OCI-LY1 (cell line): Measurements from ENCODE around the gene SDK1.

ENCODE experiments used
- H2AFZ ChIP-seq: fragments of 200-600 bp; sonication (generic), shearing (Covaris generic); 2 replicates; pipeline ENCODE4 v1.6.0; 2014; ENCODE audit warnings: antibody characterized with exemption, mild to moderate bottlenecking, low read length
- H3F3A ChIP-seq: fragments of 200-600 bp; sonication (generic), shearing (Covaris generic); 2 replicates; pipeline ENCODE4 v1.6.0; 2014; ENCODE audit warnings: mild to moderate bottlenecking, antibody characterized with exemption, low read length, moderate library complexity; ENCODE audit not compliant: insufficient read depth
- H3K27ac ChIP-seq: fragments of 200-600 bp; sonication (generic); 2 replicates; pipeline ENCODE4 v1.5.1; 2014; ENCODE audit warnings: low read length, mixed run types, mild to moderate bottlenecking, low read depth; ENCODE audit not compliant: poor library complexity, severe bottlenecking
- H3K27me3 ChIP-seq: fragments of 200-600 bp; sonication (generic); 2 replicates; pipeline ENCODE4 v1.6.0; 2014; ENCODE audit warnings: antibody characterized with exemption, mild to moderate bottlenecking, low read length, moderate library complexity; ENCODE audit not compliant: insufficient read depth
- H3K36me3 ChIP-seq: fragments of 200-600 bp; sonication (generic); 2 replicates; pipeline ENCODE4 v1.6.1; 2014; ENCODE audit warnings: mild to moderate bottlenecking, antibody characterized with exemption, low read length, moderate library complexity, mixed read lengths; ENCODE audit not compliant: insufficient read depth
- H3K4me1 ChIP-seq: fragments of 200-600 bp; sonication (generic); 2 replicates; pipeline ENCODE4 v1.5.1; 2014; ENCODE audit warnings: mild to moderate bottlenecking, low read length, moderate library complexity; ENCODE audit not compliant: insufficient read depth, severe bottlenecking
- H3K4me2 ChIP-seq: fragments of 200-600 bp; sonication (generic), shearing (Covaris generic); 2 replicates; pipeline ENCODE4 v1.6.1; 2014; ENCODE audit warnings: low read length
- H3K4me3 ChIP-seq: fragments of 200-600 bp; sonication (generic); 2 replicates; pipeline ENCODE4 v1.5.1; 2014; ENCODE audit warnings: low read length, low read depth, mild to moderate bottlenecking, mixed read lengths; ENCODE audit not compliant: poor library complexity, severe bottlenecking
- H3K79me2 ChIP-seq: fragments of 200-600 bp; shearing (Covaris generic); 2 replicates; pipeline ENCODE4 v1.6.1; 2016; ENCODE audit warnings: mixed run types, low read length, mixed read lengths; ENCODE audit not compliant: insufficient read depth
- H3K9ac ChIP-seq: fragments of 200-600 bp; sonication (generic), shearing (Covaris generic); 2 replicates; pipeline ENCODE4 v1.6.1; 2014; ENCODE audit warnings: mild to moderate bottlenecking, low read length, mixed read lengths
- H3K9me2 ChIP-seq: fragments of 200-600 bp; sonication (generic), shearing (Covaris generic); 2 replicates; pipeline ENCODE4 v1.6.1; 2014; ENCODE audit warnings: low read depth, mild to moderate bottlenecking, low read length, mixed read lengths
- H3K9me3 ChIP-seq: fragments of 200-600 bp; shearing (Covaris generic); 2 replicates; pipeline ENCODE4 v1.6.1; 2014; ENCODE audit warnings: low read length, mixed read lengths
- H4K20me1 ChIP-seq: fragments of 200-600 bp; sonication (generic), shearing (Covaris generic); 2 replicates; pipeline ENCODE4 v1.6.0; 2016; ENCODE audit warnings: mild to moderate bottlenecking, low read length; ENCODE audit not compliant: insufficient read depth
- EZH2 ChIP-seq: fragments of 200-600 bp; sonication (generic), shearing (Covaris generic); IDR thresholded peaks from 2 replicates; pipeline ENCODE4 v1.8.0; 2017; ENCODE audit warnings: borderline replicate concordance, mixed run types, mild to moderate bottlenecking, antibody characterized with exemption, low read length, moderate library complexity, mixed read lengths
- TF ChIP-seq, protein P1 (sequence below): fragments of 200-600 bp; sonication (generic), shearing (Covaris generic); IDR thresholded peaks from 2 replicates; pipeline ENCODE4 v1.5.1; 2017; ENCODE audit warnings: mild to moderate bottlenecking, antibody characterized with exemption, low read length, moderate library complexity, mixed read lengths

SDK1 gene

GRCh38 chr7:4157651-4158050 is 856.6 kb downstream of the SDK1 start:
- H3K9me3 ChIP-seq = no peaks in the 10 kb centered on the region
- no peaks in the 10 kb centered on the region for H3K9me2 ChIP-seq
- H2AFZ ChIP-seq = no peak overlapping the region
- H3K27me3 ChIP-seq = no peaks in the 10 kb centered on the region
- no peaks in the 10 kb centered on the region for H3F3A ChIP-seq
- TF ChIP-seq, protein P1, sequence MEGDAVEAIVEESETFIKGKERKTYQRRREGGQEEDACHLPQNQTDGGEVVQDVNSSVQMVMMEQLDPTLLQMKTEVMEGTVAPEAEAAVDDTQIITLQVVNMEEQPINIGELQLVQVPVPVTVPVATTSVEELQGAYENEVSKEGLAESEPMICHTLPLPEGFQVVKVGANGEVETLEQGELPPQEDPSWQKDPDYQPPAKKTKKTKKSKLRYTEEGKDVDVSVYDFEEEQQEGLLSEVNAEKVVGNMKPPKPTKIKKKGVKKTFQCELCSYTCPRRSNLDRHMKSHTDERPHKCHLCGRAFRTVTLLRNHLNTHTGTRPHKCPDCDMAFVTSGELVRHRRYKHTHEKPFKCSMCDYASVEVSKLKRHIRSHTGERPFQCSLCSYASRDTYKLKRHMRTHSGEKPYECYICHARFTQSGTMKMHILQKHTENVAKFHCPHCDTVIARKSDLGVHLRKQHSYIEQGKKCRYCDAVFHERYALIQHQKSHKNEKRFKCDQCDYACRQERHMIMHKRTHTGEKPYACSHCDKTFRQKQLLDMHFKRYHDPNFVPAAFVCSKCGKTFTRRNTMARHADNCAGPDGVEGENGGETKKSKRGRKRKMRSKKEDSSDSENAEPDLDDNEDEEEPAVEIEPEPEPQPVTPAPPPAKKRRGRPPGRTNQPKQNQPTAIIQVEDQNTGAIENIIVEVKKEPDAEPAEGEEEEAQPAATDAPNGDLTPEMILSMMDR = no peak
- TF ChIP-seq EZH2 = no peak
- H4K20me1 ChIP-seq = no peaks in the 10 kb centered on the region
- H3K4me1 ChIP-seq = no peaks in the 10 kb centered on the region
- H3K4me3 ChIP-seq = no peak overlapping the region
- no peaks in the 10 kb centered on the region for H3K79me2 ChIP-seq
- H3K4me2 ChIP-seq = no peak overlapping the region
- H3K27ac ChIP-seq = no peak overlapping the region
- no peak overlapping the region for H3K9ac ChIP-seq
- H3K36me3 ChIP-seq = 0 out of 2 replicates have a peak, but pooled peaks cover 5% of the 10 kb centered on the region

DNA sequence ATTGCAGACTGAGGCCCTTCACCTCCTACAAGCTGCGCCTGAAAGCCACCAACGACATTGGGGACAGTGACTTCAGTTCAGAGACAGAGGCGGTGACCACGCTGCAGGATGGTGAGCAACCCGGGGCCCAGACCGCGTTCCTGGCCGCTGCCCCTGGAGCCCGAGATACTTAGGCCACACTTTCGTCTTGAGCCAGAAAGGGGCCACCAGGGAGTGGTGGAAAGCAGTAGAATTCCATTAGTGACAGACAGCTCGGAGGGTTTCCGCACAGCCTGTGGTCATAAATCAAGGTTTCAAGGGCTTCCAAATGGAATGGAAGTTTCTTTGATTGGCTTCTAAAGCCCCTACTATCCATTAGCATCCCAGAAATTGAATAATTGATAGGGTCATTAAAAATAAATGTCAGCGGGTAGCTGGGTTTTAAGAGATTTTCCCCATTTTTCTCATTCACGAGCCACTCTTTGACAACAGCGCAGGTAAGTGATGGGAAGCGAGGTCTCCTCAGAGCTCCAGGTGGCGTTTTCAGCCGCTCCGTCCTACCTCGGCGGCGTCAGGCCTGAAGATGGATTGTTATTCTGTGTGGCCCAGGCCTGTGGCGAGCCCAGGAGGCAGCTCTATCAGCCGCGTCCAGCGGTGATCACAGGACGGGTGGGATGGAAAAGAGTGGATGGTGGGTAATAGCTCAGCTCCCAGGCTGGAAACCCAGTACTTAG is 857.5 kb downstream of the SDK1 start:
- TF ChIP-seq, protein P1 = no peak
- Histone ChIP-seq H3K9me2 (no peaks in the 10 kb centered on the region), H3K27me3 (no peaks in the 10 kb centered on the region), H3K79me2 (no peaks in the 10 kb centered on the region), H3K9ac (no peak overlapping the region), H3K27ac (no peak overlapping the region), H3K36me3 (0 out of 2 replicates have a peak, but pooled peaks cover 5% of the 10 kb centered on the region), H4K20me1 (no peaks in the 10 kb centered on the region), H3K4me3 (no peak overlapping the region), H3K4me1 (no peaks in the 10 kb centered on the region), H3K9me3 (no peaks in the 10 kb centered on the region), H3F3A (no peaks in the 10 kb centered on the region), H3K4me2 (no peak overlapping the region), H2AFZ (no peak overlapping the region)

DNA sequence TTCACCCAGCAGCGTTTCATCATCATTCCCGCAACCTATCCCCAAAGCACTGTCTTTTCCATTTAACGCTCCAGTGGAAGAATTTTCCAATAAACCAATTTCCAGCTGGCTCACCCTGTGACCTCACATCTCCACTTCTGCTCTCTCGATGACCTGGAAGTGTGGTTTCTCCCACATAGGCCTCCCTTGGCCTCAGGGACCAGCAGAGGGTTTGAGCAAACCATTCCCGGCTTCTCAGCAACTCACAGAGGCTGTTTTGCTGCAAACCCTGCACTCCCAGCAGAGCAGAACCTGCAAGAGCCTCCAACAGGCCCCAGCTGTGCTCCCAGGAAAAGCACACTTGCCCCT is 858.1 kb downstream of the SDK1 start:
- no peaks in the 10 kb centered on the region for H3K9me2 ChIP-seq
- H3K36me3 ChIP-seq = 0 out of 2 replicates have a peak, but pooled peaks cover 5% of the 10 kb centered on the region
- H3K27ac ChIP-seq = no peak overlapping the region

More for the DNA sequence above, 858.1 kb downstream of the SDK1 start:
- Histone ChIP-seq H3F3A (no peaks in the 10 kb centered on the region), H3K27me3 (no peaks in the 10 kb centered on the region), H3K9me3 (no peaks in the 10 kb centered on the region), H3K4me1 (no peaks in the 10 kb centered on the region), H2AFZ (no peak overlapping the region), H3K4me2 (no peak overlapping the region), H3K79me2 (no peaks in the 10 kb centered on the region), H3K4me3 (no peak overlapping the region), H4K20me1 (no peaks in the 10 kb centered on the region), H3K9ac (no peak overlapping the region)
- TF ChIP-seq EZH2 = no peak
- TF ChIP-seq, protein P1 = no peak
